Activated naive CD8-positive, alpha-beta T cell treated with anti-CD3 and anti-CD28 coated beads, Interleukin-2, amount 50 U/mL, for 24 hours (primary cell): Measurements from ENCODE around the gene PDE4D.
"Not testable (repeated sequence)": the region's sequence is repeated elsewhere in the genome, so short reads cannot be mapped to it uniquely, and the experiment has no call there.

Experiments used
- ATAC-seq: fragments of 150-1000 bp; cut with Tn5 transposase; one replicate; pipeline ENCODE4 v1.10.0; 2021
- DNase-seq: peaks from one replicate; pipeline ENCODE4 v3.0.0; 2021
- H3K27ac Mint-ChIP-seq: one replicate; pipeline ENCODE4 v1.8.0; 2021; ENCODE audit warnings: mild to moderate bottlenecking, mixed read lengths
- H3K27me3 Mint-ChIP-seq: one replicate; pipeline ENCODE4 v1.8.0; 2021; ENCODE audit warnings: mixed read lengths
- H3K36me3 Mint-ChIP-seq: one replicate; pipeline ENCODE4 v1.8.0; 2021; ENCODE audit warnings: low read depth, mixed read lengths
- H3K4me1 Mint-ChIP-seq: one replicate; pipeline ENCODE4 v1.8.0; 2021; ENCODE audit warnings: mixed read lengths
- H3K4me3 Mint-ChIP-seq: one replicate; pipeline ENCODE4 v1.8.0; 2021; ENCODE audit warnings: mild to moderate bottlenecking, moderate library complexity, mixed read lengths
- H3K9me3 Mint-ChIP-seq: one replicate; pipeline ENCODE4 v1.8.0; 2021; ENCODE audit warnings: mixed read lengths

Gene PDE4D

GRCh38 chr5:59799668-59800346, 93.7 kb downstream of the PDE4D start:
- Mint-ChIP-seq H3K4me1 (no peaks in the 10 kb centered on the region), H3K27ac (no peak overlapping the region), H3K36me3 (no peaks in the 10 kb centered on the region), H3K9me3 (no peaks in the 10 kb centered on the region), H3K27me3 (peaks cover 2% of the 10 kb centered on the region), H3K4me3 (no peak overlapping the region)
- ATAC-seq (peak; percentile 73), DNase-seq (no peak)

GRCh38 chr5:59798862-59799667, 94.5 kb downstream of the PDE4D start:
- H3K36me3 Mint-ChIP-seq, result no peaks in the 10 kb centered on the region
- ATAC-seq (peak; percentile 37), DNase-seq (no peak)
- no peaks in the 10 kb centered on the region for H3K9me3 Mint-ChIP-seq
- H3K4me1 Mint-ChIP-seq, result no peaks in the 10 kb centered on the region
- peaks cover 2% of the 10 kb centered on the region for H3K27me3 Mint-ChIP-seq
- no peak overlapping the region for H3K27ac Mint-ChIP-seq
- no peak overlapping the region for H3K4me3 Mint-ChIP-seq

GRCh38 chr5:59795141-59795540, 98.4 kb downstream of the PDE4D start:
- H3K4me1 Mint-ChIP-seq, result peaks cover 12% of the 10 kb centered on the region
- DNase-seq (no peak), ATAC-seq (no peak)
- H3K4me3 Mint-ChIP-seq, result no peak overlapping the region
- no peak overlapping the region for H3K27ac Mint-ChIP-seq
- H3K9me3 Mint-ChIP-seq, result no peaks in the 10 kb centered on the region
- no peaks in the 10 kb centered on the region for H3K27me3 Mint-ChIP-seq
- H3K36me3 Mint-ChIP-seq, result no peaks in the 10 kb centered on the region

- H3K4me3 Mint-ChIP-seq, result no peak overlapping the region
- no peaks in the 10 kb centered on the region for H3K36me3 Mint-ChIP-seq
- H3K27ac Mint-ChIP-seq, result no peak overlapping the region
- H3K4me1 Mint-ChIP-seq, result peaks cover 20% of the 10 kb centered on the region
- no peak for ATAC-seq
- no peak for DNase-seq
- H3K27me3 Mint-ChIP-seq, result no peaks in the 10 kb centered on the region
- H3K9me3 Mint-ChIP-seq, result no peaks in the 10 kb centered on the region
These were observed 100.4 kb downstream of the PDE4D start for GRCh38 chr5:59792983-59793585.

GRCh38 chr5:59791617-59792016, 101.9 kb downstream of the PDE4D start:
- no peak overlapping the region for H3K27ac Mint-ChIP-seq
- H3K4me3 Mint-ChIP-seq, result no peak overlapping the region
- H3K27me3 Mint-ChIP-seq, result peaks cover 2% of the 10 kb centered on the region
- H3K4me1 Mint-ChIP-seq, result peaks cover 20% of the 10 kb centered on the region
- ATAC-seq, result no peak
- no peak for DNase-seq
- no peaks in the 10 kb centered on the region for H3K36me3 Mint-ChIP-seq
- H3K9me3 Mint-ChIP-seq, result no peaks in the 10 kb centered on the region

GRCh38 chr5:59790776-59791475, 102.6 kb downstream of the PDE4D start:
- H3K9me3 Mint-ChIP-seq, result no peaks in the 10 kb centered on the region
- no peaks in the 10 kb centered on the region for H3K36me3 Mint-ChIP-seq
- ATAC-seq (no peak), DNase-seq (no peak)
- H3K27ac Mint-ChIP-seq, result peak overlapping the region; percentile 77
- peak overlapping the region; percentile 34 for H3K4me3 Mint-ChIP-seq
- peaks cover 9% of the 10 kb centered on the region for H3K27me3 Mint-ChIP-seq
- peaks cover 20% of the 10 kb centered on the region for H3K4me1 Mint-ChIP-seq

- peaks cover 12% of the 10 kb centered on the region for H3K27me3 Mint-ChIP-seq
- H3K4me3 Mint-ChIP-seq, result peak overlapping the region; percentile 34
- H3K27ac Mint-ChIP-seq, result peak overlapping the region; percentile 77
- H3K9me3 Mint-ChIP-seq, result no peaks in the 10 kb centered on the region
- H3K36me3 Mint-ChIP-seq, result no peaks in the 10 kb centered on the region
- H3K4me1 Mint-ChIP-seq, result peaks cover 20% of the 10 kb centered on the region
- DNase-seq (no peak), ATAC-seq (peak; percentile 74)
These were observed 103.2 kb downstream of the PDE4D start for GRCh38 chr5:59790376-59790775.

- Mint-ChIP-seq H3K4me3 (peak overlapping the region; percentile 28), H3K27me3 (peaks cover 12% of the 10 kb centered on the region), H3K27ac (peak overlapping the region; percentile 77), H3K4me1 (peaks cover 20% of the 10 kb centered on the region), H3K36me3 (no peaks in the 10 kb centered on the region), H3K9me3 (no peaks in the 10 kb centered on the region)
- DNase-seq, result no peak
- ATAC-seq, result no peak
These were observed 103.6 kb downstream of the PDE4D start for GRCh38 chr5:59789894-59790293.

GRCh38 chr5:59789197-59789596, 104.3 kb downstream of the PDE4D start:
- Mint-ChIP-seq H3K4me1 (peaks cover 22% of the 10 kb centered on the region), H3K27ac (peak overlapping the region; percentile 77), H3K36me3 (no peaks in the 10 kb centered on the region), H3K27me3 (peaks cover 12% of the 10 kb centered on the region), H3K9me3 (no peaks in the 10 kb centered on the region), H3K4me3 (no peak overlapping the region)
- ATAC-seq (no peak), DNase-seq (no peak)

- no peak overlapping the region for H3K27ac Mint-ChIP-seq
- no peak for ATAC-seq
These were observed 107.2 kb downstream of the PDE4D start for GRCh38 chr5:59786334-59786805.

GRCh38 chr5:59785676-59786333, 107.7 kb downstream of the PDE4D start:
- no peaks in the 10 kb centered on the region for H3K36me3 Mint-ChIP-seq
- DNase-seq (no peak), ATAC-seq (no peak)
- H3K27ac Mint-ChIP-seq, result no peak overlapping the region
- no peak overlapping the region for H3K4me3 Mint-ChIP-seq
- H3K9me3 Mint-ChIP-seq, result no peaks in the 10 kb centered on the region
- peaks cover 17% of the 10 kb centered on the region for H3K4me1 Mint-ChIP-seq
- peaks cover 12% of the 10 kb centered on the region for H3K27me3 Mint-ChIP-seq

More at GRCh38 chr5:59786334-59786805, 107.2 kb downstream of the PDE4D start:
- no peak overlapping the region for H3K4me3 Mint-ChIP-seq
- H3K4me1 Mint-ChIP-seq, result peaks cover 22% of the 10 kb centered on the region
- H3K27me3 Mint-ChIP-seq, result peaks cover 12% of the 10 kb centered on the region
- no peak for DNase-seq
- no peaks in the 10 kb centered on the region for H3K9me3 Mint-ChIP-seq
- H3K36me3 Mint-ChIP-seq, result no peaks in the 10 kb centered on the region

- not testable (repeated sequence) for H3K27ac Mint-ChIP-seq, H3K9me3 Mint-ChIP-seq, H3K36me3 Mint-ChIP-seq, ATAC-seq, DNase-seq, H3K4me3 Mint-ChIP-seq, H3K4me1 Mint-ChIP-seq
- peaks cover 12% of the 10 kb centered on the region for H3K27me3 Mint-ChIP-seq
These were observed 108.8 kb downstream of the PDE4D start for GRCh38 chr5:59784708-59785107.

- H3K4me1 Mint-ChIP-seq, result peaks cover 2% of the 10 kb centered on the region
- no peak overlapping the region for H3K27ac Mint-ChIP-seq
- no peaks in the 10 kb centered on the region for H3K36me3 Mint-ChIP-seq
- no peak overlapping the region for H3K4me3 Mint-ChIP-seq
- DNase-seq (no peak), ATAC-seq (no peak)
- H3K9me3 Mint-ChIP-seq, result no peaks in the 10 kb centered on the region
- peaks cover 12% of the 10 kb centered on the region for H3K27me3 Mint-ChIP-seq
These were observed 110.3 kb downstream of the PDE4D start for GRCh38 chr5:59783264-59783663.

- H3K4me3 Mint-ChIP-seq, result no peak overlapping the region
- ATAC-seq (no peak), DNase-seq (no peak)
- peaks cover 2% of the 10 kb centered on the region for H3K4me1 Mint-ChIP-seq
- no peaks in the 10 kb centered on the region for H3K36me3 Mint-ChIP-seq
- H3K9me3 Mint-ChIP-seq, result no peaks in the 10 kb centered on the region
- peaks cover 12% of the 10 kb centered on the region for H3K27me3 Mint-ChIP-seq
- no peak overlapping the region for H3K27ac Mint-ChIP-seq
These were observed 110.7 kb downstream of the PDE4D start for GRCh38 chr5:59782856-59783255.
